Chondrocyte (in vitro differentiated cells): ENCODE measurements around the gene CXCL13. TPM values are rescaled to one million over a fixed set of nuclear protein-coding genes. Genes with fewer than 3 reads are reported as not detected.
A peak's percentile ranks its signal among the peaks of the same experiment; 100 is the strongest.

ENCODE experiments used
- DNase-seq: peaks from one replicate; pipeline ENCODE4 v3.0.0; 2021; ENCODE audit warnings: mixed read lengths, low spot score
- H3K27ac Mint-ChIP-seq: one replicate; pipeline ENCODE4 v1.8.0; 2021; ENCODE audit warnings: mild to moderate bottlenecking, moderate library complexity, mixed read lengths; ENCODE audit not compliant: unreplicated experiment
- H3K27me3 Mint-ChIP-seq: 2 replicates; pipeline ENCODE4 v1.8.0; 2021; ENCODE audit warnings: low read depth, mixed read lengths
- H3K36me3 Mint-ChIP-seq: 2 replicates; pipeline ENCODE4 v1.8.0; 2021; ENCODE audit warnings: low read depth, mixed read lengths
- H3K4me1 Mint-ChIP-seq: 2 replicates; pipeline ENCODE4 v1.8.0; 2021; ENCODE audit warnings: low read depth, mild to moderate bottlenecking, mixed read lengths
- H3K4me3 Mint-ChIP-seq: one replicate; pipeline ENCODE4 v1.8.0; 2021; ENCODE audit warnings: mild to moderate bottlenecking, moderate library complexity, mixed read lengths; ENCODE audit not compliant: unreplicated experiment
- H3K9me3 Mint-ChIP-seq: 2 replicates; pipeline ENCODE4 v1.8.0; 2021; ENCODE audit warnings: low read depth, mixed read lengths
- total RNA-seq: library from RNA; stranded (reverse); gene quantifications from 3 replicates; pipeline ENCODE4 v1.2.1, GENCODE V29; 2021
- TF ChIP-seq, protein P1 (sequence below): fragments of 200-600 bp; sonication (generic); IDR thresholded peaks from 2 replicates; pipeline ENCODE4 v1.5.0; 2021; ENCODE audit warnings: antibody characterized with exemption, mild to moderate bottlenecking, moderate library complexity

CXCL13 gene
- total RNA-seq, 1 donor from 2014 or later, result not detected

DNA sequence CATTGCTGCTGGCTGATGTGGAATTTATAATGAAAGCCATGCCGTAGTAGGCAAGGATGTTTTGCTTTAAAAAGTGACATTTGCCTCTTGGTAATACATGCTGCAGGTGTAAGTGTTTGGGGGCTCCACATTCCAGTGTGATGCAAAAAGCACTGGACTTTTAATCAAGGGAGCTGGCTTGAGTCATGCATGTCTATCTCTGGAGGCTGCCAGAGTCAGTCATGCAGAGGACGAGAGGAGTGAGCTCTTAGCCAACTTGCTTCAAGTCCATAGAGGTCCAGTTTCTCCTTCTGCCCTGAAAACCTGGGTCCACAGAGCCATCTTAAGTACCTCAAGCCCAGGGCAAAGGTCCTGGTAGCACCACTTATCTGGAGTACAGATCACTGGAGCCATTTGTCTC is 11.6 kb upstream of the CXCL13 start:
- DNase-seq, result no peak
- no peaks in the 10 kb centered on the region for H3K9me3 Mint-ChIP-seq
- TF ChIP-seq, protein P1, sequence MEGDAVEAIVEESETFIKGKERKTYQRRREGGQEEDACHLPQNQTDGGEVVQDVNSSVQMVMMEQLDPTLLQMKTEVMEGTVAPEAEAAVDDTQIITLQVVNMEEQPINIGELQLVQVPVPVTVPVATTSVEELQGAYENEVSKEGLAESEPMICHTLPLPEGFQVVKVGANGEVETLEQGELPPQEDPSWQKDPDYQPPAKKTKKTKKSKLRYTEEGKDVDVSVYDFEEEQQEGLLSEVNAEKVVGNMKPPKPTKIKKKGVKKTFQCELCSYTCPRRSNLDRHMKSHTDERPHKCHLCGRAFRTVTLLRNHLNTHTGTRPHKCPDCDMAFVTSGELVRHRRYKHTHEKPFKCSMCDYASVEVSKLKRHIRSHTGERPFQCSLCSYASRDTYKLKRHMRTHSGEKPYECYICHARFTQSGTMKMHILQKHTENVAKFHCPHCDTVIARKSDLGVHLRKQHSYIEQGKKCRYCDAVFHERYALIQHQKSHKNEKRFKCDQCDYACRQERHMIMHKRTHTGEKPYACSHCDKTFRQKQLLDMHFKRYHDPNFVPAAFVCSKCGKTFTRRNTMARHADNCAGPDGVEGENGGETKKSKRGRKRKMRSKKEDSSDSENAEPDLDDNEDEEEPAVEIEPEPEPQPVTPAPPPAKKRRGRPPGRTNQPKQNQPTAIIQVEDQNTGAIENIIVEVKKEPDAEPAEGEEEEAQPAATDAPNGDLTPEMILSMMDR, result no peak
- no peaks in the 10 kb centered on the region for H3K36me3 Mint-ChIP-seq
- H3K27ac Mint-ChIP-seq, result no peak overlapping the region
- H3K4me3 Mint-ChIP-seq, result no peak overlapping the region
- H3K27me3 Mint-ChIP-seq, result peaks cover 17% of the 10 kb centered on the region
- H3K4me1 Mint-ChIP-seq, result no peaks in the 10 kb centered on the region

DNA sequence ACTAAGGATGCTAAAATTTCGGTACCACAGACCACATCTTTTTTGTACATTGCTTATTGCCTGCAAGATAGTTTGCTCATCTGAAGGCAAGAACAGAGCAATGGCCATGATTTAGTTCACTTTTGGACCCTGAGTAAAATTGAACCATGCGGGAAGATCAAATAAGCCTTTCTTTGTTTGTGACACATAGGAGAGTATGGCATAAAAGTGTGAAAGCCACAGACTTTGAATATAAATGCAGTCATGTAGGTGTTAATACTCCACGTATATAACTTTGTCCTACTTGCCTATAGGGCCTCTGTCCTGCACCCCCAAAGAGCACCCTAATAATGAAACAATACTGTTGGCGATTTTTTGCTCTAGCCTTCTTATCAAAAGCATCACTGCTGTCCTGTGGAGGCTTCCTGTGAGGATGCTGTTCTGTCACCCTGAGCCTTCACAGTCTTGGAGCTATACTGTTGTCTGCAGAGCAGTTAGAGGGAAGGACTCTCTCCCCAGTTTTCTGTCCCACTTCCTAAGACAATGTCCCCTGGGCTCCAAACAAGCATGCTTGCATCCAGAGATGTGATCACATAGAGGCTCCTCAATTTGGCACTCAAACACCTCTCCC is 10.2 kb upstream of the CXCL13 start:
- no peaks in the 10 kb centered on the region for H3K36me3 Mint-ChIP-seq
- H3K27me3 Mint-ChIP-seq, result peaks cover 23% of the 10 kb centered on the region
- no peak overlapping the region for H3K27ac Mint-ChIP-seq
- no peaks in the 10 kb centered on the region for H3K4me1 Mint-ChIP-seq
- DNase-seq, result no peak
- no peaks in the 10 kb centered on the region for H3K9me3 Mint-ChIP-seq
- TF ChIP-seq, protein P1, result no peak
- H3K4me3 Mint-ChIP-seq, result no peak overlapping the region

DNA sequence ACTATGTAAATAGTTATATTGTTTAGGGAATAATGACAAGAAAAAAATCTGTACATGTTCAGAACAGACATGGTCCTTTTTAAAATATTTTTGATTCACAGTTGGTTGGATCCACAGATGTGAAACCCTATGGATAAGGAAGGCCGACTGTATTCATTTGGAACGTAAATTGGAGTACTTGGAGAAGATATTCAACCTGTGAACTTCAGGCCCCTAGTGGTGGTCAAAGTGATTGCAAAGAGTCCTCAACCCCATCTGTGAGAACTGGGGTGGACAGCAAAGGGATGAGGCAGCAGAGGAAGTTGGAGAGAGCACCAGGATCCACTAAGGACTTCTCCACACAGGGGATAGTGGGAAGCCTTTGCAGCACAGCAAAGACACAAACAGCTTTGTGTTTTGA is 6.2 kb upstream of the CXCL13 start:
- no peaks in the 10 kb centered on the region for H3K36me3 Mint-ChIP-seq
- peaks cover 38% of the 10 kb centered on the region for H3K27me3 Mint-ChIP-seq

DNA sequence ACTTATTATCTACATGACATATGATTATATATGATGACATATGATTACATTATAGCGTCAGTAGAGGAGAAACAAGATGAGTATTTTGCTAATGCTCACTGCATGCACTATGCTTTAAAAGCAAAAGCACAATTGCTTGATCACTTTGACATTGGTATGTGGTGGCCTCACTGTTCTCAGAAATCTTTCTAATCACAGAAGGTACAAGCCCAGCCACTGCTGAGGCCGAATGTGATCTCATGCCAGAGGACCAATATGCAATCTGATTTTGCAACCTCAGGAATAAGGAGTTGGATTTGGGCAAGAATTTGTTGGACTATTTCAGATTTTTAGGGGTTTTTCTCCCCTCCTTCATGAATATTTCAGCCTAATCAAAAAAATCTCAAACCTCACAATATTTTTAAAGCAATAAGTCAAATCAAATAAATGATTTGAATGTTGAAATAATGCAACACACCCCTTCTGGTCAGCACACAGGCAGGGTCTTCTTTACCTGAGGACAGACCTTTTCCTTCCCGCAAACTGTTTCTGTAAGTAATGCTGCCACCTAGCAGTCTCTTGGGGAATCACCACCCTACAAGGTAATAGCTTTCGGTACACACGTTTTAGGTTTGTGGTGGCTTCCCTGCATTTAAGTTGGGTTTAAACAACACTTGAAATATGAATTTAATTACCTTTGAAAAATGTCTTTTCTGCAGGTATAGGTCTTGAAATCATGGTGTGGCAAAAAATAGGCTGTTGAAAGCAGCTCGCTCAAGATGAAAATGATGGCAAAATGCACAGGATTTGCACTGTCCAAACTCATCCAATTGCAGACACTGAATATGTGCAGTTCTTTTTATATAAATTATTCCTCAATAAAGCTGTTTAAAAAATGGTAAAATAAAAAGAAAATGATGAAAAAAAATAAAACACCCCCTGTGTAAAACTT is 4.8 kb upstream of the CXCL13 start:
- TF ChIP-seq, protein P1, result peak; percentile 95
- Mint-ChIP-seq H3K27ac (no peak overlapping the region), H3K36me3 (no peaks in the 10 kb centered on the region), H3K9me3 (no peaks in the 10 kb centered on the region), H3K27me3 (peaks cover 44% of the 10 kb centered on the region), H3K4me3 (no peak overlapping the region), H3K4me1 (no peaks in the 10 kb centered on the region)
- DNase-seq, result no peak

More for the DNA sequence above, 6.2 kb upstream of the CXCL13 start:
- no peak overlapping the region for H3K4me3 Mint-ChIP-seq
- H3K9me3 Mint-ChIP-seq, result no peaks in the 10 kb centered on the region
- H3K27ac Mint-ChIP-seq, result no peak overlapping the region
- no peaks in the 10 kb centered on the region for H3K4me1 Mint-ChIP-seq
- TF ChIP-seq, protein P1, result peak; percentile 79
- no peak for DNase-seq

DNA sequence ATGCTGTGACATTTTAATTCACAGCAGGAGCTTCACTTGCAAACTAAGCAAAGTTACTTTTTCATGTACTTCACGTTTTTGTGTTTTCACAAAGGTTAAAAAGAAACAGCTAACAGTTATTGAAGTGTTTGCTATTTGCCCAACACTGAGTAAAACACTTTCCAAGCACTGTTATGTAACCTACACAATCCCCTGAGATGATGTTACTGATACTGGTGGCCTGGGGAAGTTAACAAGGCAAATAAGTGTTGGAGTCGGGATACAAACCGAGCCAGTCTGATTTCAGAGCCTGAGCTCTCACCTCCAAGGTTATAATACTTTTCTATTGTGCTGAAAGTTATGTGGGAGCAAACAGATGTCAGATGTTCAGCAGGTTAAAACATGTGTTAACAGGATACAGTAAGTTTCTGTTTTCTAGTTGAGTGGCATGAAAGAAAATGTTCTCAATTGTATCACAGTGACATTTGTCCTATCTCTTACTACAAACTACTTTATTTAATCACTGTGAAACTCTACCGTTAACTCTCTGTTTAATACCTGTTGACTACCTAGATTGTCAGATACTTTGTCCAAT is 3.9 kb upstream of the CXCL13 start:
- H3K27ac Mint-ChIP-seq, result no peak overlapping the region
- H3K9me3 Mint-ChIP-seq, result no peaks in the 10 kb centered on the region
- H3K36me3 Mint-ChIP-seq, result no peaks in the 10 kb centered on the region
- H3K27me3 Mint-ChIP-seq, result peaks cover 47% of the 10 kb centered on the region
- no peak overlapping the region for H3K4me3 Mint-ChIP-seq
- no peak for DNase-seq
- no peaks in the 10 kb centered on the region for H3K4me1 Mint-ChIP-seq
- TF ChIP-seq, protein P1, result no peak
